HUES64 (cell line): ENCODE measurements around the gene FGF6.
A peak's percentile ranks its signal among the peaks of the same experiment; 100 is the strongest.

Experiments
- H3K27ac ChIP-seq: 2 replicates; pipeline ENCODE4 v1.7.0; 2013; ENCODE audit warnings: low read depth, low read length, inconsistent platforms
- H3K27me3 ChIP-seq: 2 replicates; pipeline ENCODE4 v1.6.1; 2013; ENCODE audit warnings: mild to moderate bottlenecking, low read length; ENCODE audit not compliant: insufficient read depth
- H3K36me3 ChIP-seq: 2 replicates; pipeline ENCODE4 v1.6.1; 2013; ENCODE audit warnings: mild to moderate bottlenecking, low read length; ENCODE audit not compliant: insufficient read depth
- H3K4me1 ChIP-seq: 2 replicates; pipeline ENCODE4 v1.6.1; 2013; ENCODE audit warnings: mild to moderate bottlenecking, low read length, moderate library complexity; ENCODE audit not compliant: insufficient read depth
- H3K4me3 ChIP-seq: 2 replicates; pipeline ENCODE4 v1.5.1; 2013; ENCODE audit warnings: mild to moderate bottlenecking, low read length, moderate library complexity
- H3K9ac ChIP-seq: 2 replicates; pipeline ENCODE4 v1.6.1; 2013; ENCODE audit warnings: mild to moderate bottlenecking, low read depth, low read length
- H3K9me3 ChIP-seq: 2 replicates; pipeline ENCODE4 v1.6.1; 2013; ENCODE audit warnings: low read depth, low read length; ENCODE audit not compliant: insufficient read depth
- WGBS: fragments of 150-250, 120-280 bp; methylation state at CpG from one replicate; pipeline ENCODE4 v1.1.7; 2013; ENCODE audit warnings: missing lambda C conversion rate; 5-methylcytosine and 5-hydroxymethylcytosine counted together

FGF6 gene

GRCh38 chr12:4446335-4446734 lies 720 bp upstream of the FGF6 start:
- H3K4me3 ChIP-seq, result no peak overlapping the region
- H3K4me1 ChIP-seq, result peaks cover 36% of the 10 kb centered on the region
- H3K27ac ChIP-seq, result no peak overlapping the region
- no peaks in the 10 kb centered on the region for H3K9me3 ChIP-seq
- no peaks in the 10 kb centered on the region for H3K27me3 ChIP-seq
- no peaks in the 10 kb centered on the region for H3K36me3 ChIP-seq
- WGBS, result 89% methylated on average over 2 of the region's 2 CpGs
- no peak overlapping the region for H3K9ac ChIP-seq

- Histone ChIP-seq H3K36me3 (no peaks in the 10 kb centered on the region), H3K4me3 (no peak overlapping the region), H3K4me1 (peaks cover 40% of the 10 kb centered on the region), H3K27ac (no peak overlapping the region), H3K27me3 (no peaks in the 10 kb centered on the region), H3K9ac (no peak overlapping the region), H3K9me3 (no peaks in the 10 kb centered on the region)
- WGBS, result 94% methylated on average over 8 of the region's 8 CpGs
Measured at GRCh38 chr12:4444031-4444430, 1.6 kb downstream of the FGF6 start.

GRCh38 chr12:4443616-4444015 lies 2.0 kb downstream of the FGF6 start:
- WGBS, result 92% methylated on average over 17 of the region's 17 CpGs
- H3K9ac ChIP-seq, result no peak overlapping the region
- peaks cover 42% of the 10 kb centered on the region for H3K4me1 ChIP-seq
- no peak overlapping the region for H3K4me3 ChIP-seq
- H3K27ac ChIP-seq, result no peak overlapping the region
- H3K9me3 ChIP-seq, result no peaks in the 10 kb centered on the region
- H3K27me3 ChIP-seq, result no peaks in the 10 kb centered on the region
- H3K36me3 ChIP-seq, result no peaks in the 10 kb centered on the region

GRCh38 chr12:4441355-4442335 lies 4.0 kb downstream of the FGF6 start:
- Histone ChIP-seq H3K9me3 (no peaks in the 10 kb centered on the region), H3K4me1 (peaks cover 42% of the 10 kb centered on the region), H3K9ac (peak overlapping the region; percentile 29; the same call in 1 of the 2 replicates), H3K36me3 (no peaks in the 10 kb centered on the region), H3K27ac (peak overlapping the region; percentile 79), H3K4me3 (peak overlapping the region; percentile 27; the same call in 1 of the 2 replicates), H3K27me3 (no peaks in the 10 kb centered on the region)
- WGBS, result 14% methylated on average over 18 of the region's 19 CpGs

- no peak overlapping the region for H3K9ac ChIP-seq
- peaks cover 42% of the 10 kb centered on the region for H3K4me1 ChIP-seq
- 33% methylated on average over 4 of the region's 5 CpGs for WGBS
- no peaks in the 10 kb centered on the region for H3K27me3 ChIP-seq
- H3K4me3 ChIP-seq, result no peak overlapping the region
- H3K36me3 ChIP-seq, result no peaks in the 10 kb centered on the region
- H3K27ac ChIP-seq, result peak overlapping the region; percentile 79
- 0 out of 2 replicates have a peak, but pooled peaks cover under 1% of the 10 kb centered on the region for H3K9me3 ChIP-seq
Measured at GRCh38 chr12:4440187-4440941, 5.3 kb downstream of the FGF6 start.

GRCh38 chr12:4439736-4440135 lies 5.9 kb downstream of the FGF6 start:
- Histone ChIP-seq H3K9ac (no peak overlapping the region), H3K36me3 (no peaks in the 10 kb centered on the region), H3K27ac (peak overlapping the region; percentile 79), H3K27me3 (no peaks in the 10 kb centered on the region), H3K4me1 (peaks cover 42% of the 10 kb centered on the region), H3K9me3 (0 out of 2 replicates have a peak, but pooled peaks cover 2% of the 10 kb centered on the region), H3K4me3 (no peak overlapping the region)
- WGBS, result 59% methylated on average over 5 of the region's 5 CpGs

GRCh38 chr12:4438834-4439596 lies 6.6 kb downstream of the FGF6 start:
- Histone ChIP-seq H3K36me3 (no peaks in the 10 kb centered on the region), H3K27me3 (no peaks in the 10 kb centered on the region), H3K9ac (no peak overlapping the region), H3K4me1 (peaks cover 42% of the 10 kb centered on the region), H3K9me3 (0 out of 2 replicates have a peak, but pooled peaks cover 2% of the 10 kb centered on the region), H3K27ac (no peak overlapping the region), H3K4me3 (no peak overlapping the region)
- WGBS, result 95% methylated on average over 14 of the region's 14 CpGs

GRCh38 chr12:4435537-4435936 lies 10.1 kb downstream of the FGF6 start:
- H3K9ac ChIP-seq, result no peak overlapping the region
- no peak overlapping the region for H3K4me3 ChIP-seq
- H3K27me3 ChIP-seq, result no peaks in the 10 kb centered on the region
- H3K4me1 ChIP-seq, result peaks cover 16% of the 10 kb centered on the region
- H3K9me3 ChIP-seq, result 0 out of 2 replicates have a peak, but pooled peaks cover 2% of the 10 kb centered on the region
- H3K36me3 ChIP-seq, result no peaks in the 10 kb centered on the region
- no peak overlapping the region for H3K27ac ChIP-seq
- WGBS, result 81% methylated on average over 6 of the region's 6 CpGs

GRCh38 chr12:4434706-4435425 lies 10.7 kb downstream of the FGF6 start:
- WGBS, result 93% methylated on average over 7 of the region's 8 CpGs

GRCh38 chr12:4434301-4434700 lies 11.3 kb downstream of the FGF6 start:
- no peaks in the 10 kb centered on the region for H3K36me3 ChIP-seq
- peaks cover 4% of the 10 kb centered on the region for H3K4me1 ChIP-seq
- no peak overlapping the region for H3K9ac ChIP-seq
- WGBS, result 91% methylated on average over 3 of the region's 4 CpGs
- H3K27me3 ChIP-seq, result no peaks in the 10 kb centered on the region
- no peak overlapping the region for H3K4me3 ChIP-seq
- H3K9me3 ChIP-seq, result 0 out of 2 replicates have a peak, but pooled peaks cover 2% of the 10 kb centered on the region
- H3K27ac ChIP-seq, result no peak overlapping the region

More at GRCh38 chr12:4434706-4435425, 10.7 kb downstream of the FGF6 start:
- no peaks in the 10 kb centered on the region for H3K27me3 ChIP-seq
- no peak overlapping the region for H3K27ac ChIP-seq
- H3K4me3 ChIP-seq, result no peak overlapping the region
- 0 out of 2 replicates have a peak, but pooled peaks cover 2% of the 10 kb centered on the region for H3K9me3 ChIP-seq
- no peaks in the 10 kb centered on the region for H3K36me3 ChIP-seq
- H3K9ac ChIP-seq, result no peak overlapping the region
- peaks cover 10% of the 10 kb centered on the region for H3K4me1 ChIP-seq
